TTC549 (cell line): ENCODE measurements around the gene SPPL2C.

Experiments used
- FAIRE-seq: peaks from 2 replicates; lab custom pipeline; 2012; peaks lifted over from hg19 to GRCh38; lab: Jason Lieb, UNC

The SPPL2C gene

GRCh38 chr17:45844695-45845375, at the start of gene SPPL2C:
Gene SPPL2C, plus strand, starts transcription at chr17:45844881. Its CDS starts 26 bp downstream, at chr17:45844907.
- no peak for FAIRE-seq

GRCh38 chr17:45800816-45801215, 43.9 kb upstream of the SPPL2C start:
- no peak for FAIRE-seq

GRCh38 chr17:45801421-45801820, 43.3 kb upstream of the SPPL2C start:
- no peak for FAIRE-seq

GRCh38 chr17:45808845-45809244, 35.8 kb upstream of the SPPL2C start:
- no peak for FAIRE-seq

- FAIRE-seq = no peak
These were observed 35.2 kb upstream of the SPPL2C start for GRCh38 chr17:45809499-45809898.

- peak; percentile 20 for FAIRE-seq
These were observed 32.6 kb upstream of the SPPL2C start for GRCh38 chr17:45812102-45812501.

- FAIRE-seq = no peak
These were observed 31.5 kb upstream of the SPPL2C start for GRCh38 chr17:45813048-45813725.

- FAIRE-seq = no peak
These were observed 29.8 kb upstream of the SPPL2C start for GRCh38 chr17:45814622-45815606.

- no peak for FAIRE-seq
These were observed 28.9 kb upstream of the SPPL2C start for GRCh38 chr17:45815752-45816151.

- FAIRE-seq = no peak
These were observed 26.6 kb upstream of the SPPL2C start for GRCh38 chr17:45818041-45818440.

- FAIRE-seq = no peak
These were observed 26.0 kb upstream of the SPPL2C start for GRCh38 chr17:45818699-45819098.

- FAIRE-seq = no peak
These were observed 25.0 kb upstream of the SPPL2C start for GRCh38 chr17:45819632-45820031.

GRCh38 chr17:45820052-45820780, 24.5 kb upstream of the SPPL2C start:
- FAIRE-seq = no peak

- no peak for FAIRE-seq
These were observed 23.5 kb upstream of the SPPL2C start for GRCh38 chr17:45821147-45821546.

GRCh38 chr17:45823598-45823997, 21.1 kb upstream of the SPPL2C start:
- no peak for FAIRE-seq

- no peak for FAIRE-seq
These were observed 20.2 kb upstream of the SPPL2C start for GRCh38 chr17:45824475-45824874.

GRCh38 chr17:45824901-45825492, 19.7 kb upstream of the SPPL2C start:
- FAIRE-seq = no peak

GRCh38 chr17:45825792-45826191, 18.9 kb upstream of the SPPL2C start:
- no peak for FAIRE-seq

GRCh38 chr17:45826919-45827588, 17.6 kb upstream of the SPPL2C start:
- FAIRE-seq = no peak

- FAIRE-seq = no peak
These were observed 16.5 kb upstream of the SPPL2C start for GRCh38 chr17:45828171-45828570.

GRCh38 chr17:45828582-45829133, 16.0 kb upstream of the SPPL2C start:
- no peak for FAIRE-seq
